ENCODE data around the gene RNF182. TPM values are rescaled to one million over a fixed set of nuclear protein-coding genes. Genes with fewer than 3 reads are reported as not detected.

The RNF182 gene
- total RNA-seq, 1 experiment from 2014 or later, result not detected

- POLR2A ChIA-PET, result no interaction called here
- CTCF ChIA-PET, result interaction anchor here (0.6 kb wide), 1 partner anchor 170 kb away, joined by 3 read pairs; no protein-coding TSS in a partner anchor
- Mint-ChIP-seq H3K36me3 (ENCODE audit: insufficient read depth, unreplicated experiment) (no peaks in the 10 kb centered on the region), H3K27me3 (ENCODE audit: insufficient read depth, unreplicated experiment) (no peaks in the 10 kb centered on the region), H3K27ac (ENCODE audit: low read depth, unreplicated experiment) (no peak overlapping the region), H3K4me3 (ENCODE audit: unreplicated experiment) (no peak overlapping the region), H3K9me3 (ENCODE audit: unreplicated experiment) (no peaks in the 10 kb centered on the region), H3K4me1 (ENCODE audit: insufficient read depth, unreplicated experiment) (no peaks in the 10 kb centered on the region)
- TF ChIP-seq CTCF (IDR thresholded peaks at IDR 0.05; ENCODE audit: unreplicated experiment), result no peak
- DNase-seq (ENCODE audit: unreplicated experiment), result no peak
- intact Hi-C loops (cut with micrococcal nuclease), result no loop called here
- BruUV-seq (replicated peaks), result no TSS peak
Measured at GRCh38 chr6:13883966-13884365, 40.8 kb upstream of the RNF182 start.

DNA sequence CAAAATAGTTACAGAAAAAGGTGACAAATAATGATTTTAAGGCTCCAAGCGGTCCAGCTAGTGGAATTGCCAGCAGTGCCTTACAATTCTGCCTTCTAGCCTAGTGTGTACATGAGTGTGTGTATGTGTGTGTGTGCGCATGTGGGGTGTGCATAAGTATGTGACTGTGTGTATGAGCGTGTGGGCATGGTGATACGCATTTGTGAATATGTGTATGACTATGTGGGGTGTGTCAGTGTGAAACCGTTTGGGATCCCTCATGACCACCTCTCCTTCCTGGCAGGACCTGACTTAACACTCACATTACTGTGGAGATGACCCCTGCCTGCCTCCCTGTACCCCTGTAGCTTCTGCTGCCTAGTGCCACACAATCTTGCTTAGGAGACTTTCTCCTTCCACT, 40.4 kb upstream of the RNF182 start:
- TF ChIP-seq CTCF (IDR thresholded peaks at IDR 0.05; ENCODE audit: unreplicated experiment), result no peak
- H3K27me3 Mint-ChIP-seq (ENCODE audit: insufficient read depth, unreplicated experiment), result no peaks in the 10 kb centered on the region
- POLR2A ChIA-PET, result no interaction called here
- intact Hi-C loops (cut with micrococcal nuclease), result no loop called here
- H3K36me3 Mint-ChIP-seq (ENCODE audit: insufficient read depth, unreplicated experiment), result no peaks in the 10 kb centered on the region
- H3K4me1 Mint-ChIP-seq (ENCODE audit: insufficient read depth, unreplicated experiment), result no peaks in the 10 kb centered on the region
- no peak overlapping the region for H3K27ac Mint-ChIP-seq (ENCODE audit: low read depth, unreplicated experiment)
- no peak for DNase-seq (ENCODE audit: unreplicated experiment)
- no TSS peak for BruUV-seq (replicated peaks)
- H3K4me3 Mint-ChIP-seq (ENCODE audit: unreplicated experiment), result no peak overlapping the region
- H3K9me3 Mint-ChIP-seq (ENCODE audit: unreplicated experiment), result no peaks in the 10 kb centered on the region
- CTCF ChIA-PET, result interaction anchor here (0.9 kb wide), 1 partner anchor 1538 kb away, joined by 3 read pairs; no protein-coding TSS in a partner anchor

DNA sequence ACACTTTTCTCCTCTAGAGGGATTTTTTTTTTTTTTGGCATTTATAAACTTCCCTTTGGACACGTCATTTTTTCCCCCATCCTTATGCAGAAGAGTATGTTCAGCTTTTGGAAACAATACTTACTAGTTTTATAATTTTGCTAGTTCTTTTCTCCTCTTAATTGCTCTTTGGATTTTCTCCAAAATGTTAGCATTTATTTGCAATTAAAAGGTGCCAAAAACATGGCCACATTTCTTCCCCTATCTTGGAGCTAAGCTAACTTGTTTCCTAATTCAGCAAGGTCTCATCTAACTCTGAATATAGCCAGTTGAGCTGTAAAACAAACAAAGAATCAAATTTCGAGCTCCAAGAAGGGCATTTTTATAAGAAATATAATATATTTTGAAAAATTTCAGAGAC, 39.2 kb upstream of the RNF182 start:
- intact Hi-C loops (cut with micrococcal nuclease), result no loop called here
- Mint-ChIP-seq H3K9me3 (ENCODE audit: unreplicated experiment) (no peaks in the 10 kb centered on the region), H3K4me1 (ENCODE audit: insufficient read depth, unreplicated experiment) (no peaks in the 10 kb centered on the region), H3K27ac (ENCODE audit: low read depth, unreplicated experiment) (no peak overlapping the region), H3K4me3 (ENCODE audit: unreplicated experiment) (no peak overlapping the region), H3K36me3 (ENCODE audit: insufficient read depth, unreplicated experiment) (no peaks in the 10 kb centered on the region), H3K27me3 (ENCODE audit: insufficient read depth, unreplicated experiment) (no peaks in the 10 kb centered on the region)
- POLR2A ChIA-PET, result interaction anchor here (0.6 to 1.0 kb wide), 3 partner anchors 12 to 261 kb away, joined by 3 to 4 read pairs (median 3); no protein-coding TSS in a partner anchor
- no peak for DNase-seq (ENCODE audit: unreplicated experiment)
- CTCF ChIA-PET, result interaction anchor here (0.8 to 1.4 kb wide), 5 partner anchors 10 to 183 kb away, joined by 3 to 9 read pairs (median 5); no protein-coding TSS in a partner anchor
- TF ChIP-seq CTCF (IDR thresholded peaks at IDR 0.05; ENCODE audit: unreplicated experiment), result no peak
- BruUV-seq (replicated peaks), result no TSS peak

DNA sequence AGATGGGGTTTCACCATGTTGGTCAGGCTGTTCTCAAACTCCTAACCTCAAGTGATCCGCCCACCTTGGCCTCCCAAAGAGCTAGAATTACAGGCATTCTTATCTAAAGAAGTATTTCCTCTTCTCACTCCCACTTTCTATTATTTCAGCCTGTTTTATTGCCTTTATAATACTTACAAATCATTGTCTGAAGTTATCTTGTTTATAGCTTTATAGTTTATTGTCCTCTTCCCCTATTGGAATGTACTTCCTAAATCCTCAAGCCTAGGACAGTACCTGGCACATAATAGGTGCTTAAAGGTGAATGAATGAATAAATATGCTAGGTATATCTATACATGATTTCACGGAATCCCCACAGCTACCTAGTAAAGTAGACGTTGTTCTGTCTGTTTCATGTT, 37.8 kb upstream of the RNF182 start:
- no peaks in the 10 kb centered on the region for H3K4me1 Mint-ChIP-seq (ENCODE audit: insufficient read depth, unreplicated experiment)
- no peak for DNase-seq (ENCODE audit: unreplicated experiment)
- no peak for TF ChIP-seq CTCF (IDR thresholded peaks at IDR 0.05; ENCODE audit: unreplicated experiment)

More for the DNA sequence above, 37.8 kb upstream of the RNF182 start:
- Mint-ChIP-seq H3K36me3 (ENCODE audit: insufficient read depth, unreplicated experiment) (no peaks in the 10 kb centered on the region), H3K4me3 (ENCODE audit: unreplicated experiment) (no peak overlapping the region), H3K27me3 (ENCODE audit: insufficient read depth, unreplicated experiment) (no peaks in the 10 kb centered on the region), H3K9me3 (ENCODE audit: unreplicated experiment) (no peaks in the 10 kb centered on the region), H3K27ac (ENCODE audit: low read depth, unreplicated experiment) (no peak overlapping the region)
- ChIA-PET CTCF (interaction anchor here (0.6 kb wide), 1 partner anchor 271 kb away, joined by 3 read pairs; no protein-coding TSS in a partner anchor), POLR2A (no interaction called here)
- BruUV-seq (replicated peaks), result no TSS peak
- intact Hi-C loops (cut with micrococcal nuclease), result no loop called here
